ENCODE results near the gene CREB5.

Gene CREB5

GRCh38 chr7:28853834-28854749 lies 441.8 kb downstream of the CREB5 start:
- H3K4me1 Mint-ChIP-seq: no peaks in the 10 kb centered on the region
- ATAC-seq (replicated peaks; ENCODE audit: extremely low read depth, poor library complexity, severe bottlenecking): peak; percentile 76
- no peak overlapping the region for H3K27ac Mint-ChIP-seq (ENCODE audit: low read depth)
- H3K27me3 Mint-ChIP-seq: peaks cover 83% of the 10 kb centered on the region
- H3K4me3 Mint-ChIP-seq: peak overlapping the region; percentile 68
- H3K36me3 Mint-ChIP-seq (ENCODE audit: insufficient read depth): peaks cover 1% of the 10 kb centered on the region
- DNase-seq (ENCODE audit: low spot score in 2 of 2): peak; percentile 28 to 50
- H3K9me3 Mint-ChIP-seq: no peaks in the 10 kb centered on the region

- Mint-ChIP-seq H3K9me3 (no peaks in the 10 kb centered on the region), H3K27me3 (peaks cover 83% of the 10 kb centered on the region), H3K4me3 (peak overlapping the region; percentile 68), H3K4me1 (no peaks in the 10 kb centered on the region), H3K27ac (ENCODE audit: low read depth) (no peak overlapping the region), H3K36me3 (ENCODE audit: insufficient read depth) (peaks cover 1% of the 10 kb centered on the region)
- ATAC-seq (replicated peaks; ENCODE audit: extremely low read depth, poor library complexity, severe bottlenecking): no peak
- no peak for DNase-seq (ENCODE audit: low spot score in 2 of 2)
Measured at GRCh38 chr7:28854750-28855074, 442.4 kb downstream of the CREB5 start.

GRCh38 chr7:28855538-28856217 lies 443.4 kb downstream of the CREB5 start:
- ATAC-seq (replicated peaks; ENCODE audit: extremely low read depth, poor library complexity, severe bottlenecking) (no peak), DNase-seq (ENCODE audit: low spot score in 2 of 2) (no peak)
- H3K36me3 Mint-ChIP-seq (ENCODE audit: insufficient read depth): peaks cover 1% of the 10 kb centered on the region
- no peak overlapping the region for H3K27ac Mint-ChIP-seq (ENCODE audit: low read depth)
- no peaks in the 10 kb centered on the region for H3K9me3 Mint-ChIP-seq
- no peak overlapping the region for H3K4me3 Mint-ChIP-seq
- no peaks in the 10 kb centered on the region for H3K4me1 Mint-ChIP-seq
- peaks cover 85% of the 10 kb centered on the region for H3K27me3 Mint-ChIP-seq

- Mint-ChIP-seq H3K9me3 (no peaks in the 10 kb centered on the region), H3K27ac (ENCODE audit: low read depth) (no peak overlapping the region), H3K4me3 (no peak overlapping the region), H3K36me3 (ENCODE audit: insufficient read depth) (peaks cover 1% of the 10 kb centered on the region), H3K27me3 (peaks cover 85% of the 10 kb centered on the region), H3K4me1 (no peaks in the 10 kb centered on the region)
- DNase-seq (ENCODE audit: low spot score in 2 of 2) (no peak), ATAC-seq (replicated peaks; ENCODE audit: extremely low read depth, poor library complexity, severe bottlenecking) (no peak)
Measured at GRCh38 chr7:28856656-28857055, 444.3 kb downstream of the CREB5 start.

- Mint-ChIP-seq H3K9me3 (no peaks in the 10 kb centered on the region), H3K4me1 (no peaks in the 10 kb centered on the region), H3K4me3 (no peak overlapping the region), H3K27ac (ENCODE audit: low read depth) (no peak overlapping the region), H3K27me3 (peaks cover 88% of the 10 kb centered on the region), H3K36me3 (ENCODE audit: insufficient read depth) (peaks cover 1% of the 10 kb centered on the region)
- ATAC-seq (replicated peaks; ENCODE audit: extremely low read depth, poor library complexity, severe bottlenecking) (no peak), DNase-seq (ENCODE audit: low spot score in 2 of 2) (no peak)
Measured at GRCh38 chr7:28858206-28858605, 445.9 kb downstream of the CREB5 start.

- Mint-ChIP-seq H3K36me3 (ENCODE audit: insufficient read depth) (peaks cover 1% of the 10 kb centered on the region), H3K9me3 (no peaks in the 10 kb centered on the region), H3K27ac (ENCODE audit: low read depth) (no peak overlapping the region), H3K4me1 (no peaks in the 10 kb centered on the region), H3K27me3 (peaks cover 85% of the 10 kb centered on the region), H3K4me3 (no peak overlapping the region)
- ATAC-seq (replicated peaks; ENCODE audit: extremely low read depth, poor library complexity, severe bottlenecking) (no peak), DNase-seq (ENCODE audit: low spot score in 2 of 2) (no peak)
Measured at GRCh38 chr7:28858895-28859294, 446.6 kb downstream of the CREB5 start.

GRCh38 chr7:28861825-28862224 lies 449.5 kb downstream of the CREB5 start:
- no peak overlapping the region for H3K4me3 Mint-ChIP-seq

GRCh38 chr7:28862595-28863272 lies 450.4 kb downstream of the CREB5 start:
- Mint-ChIP-seq H3K27ac (ENCODE audit: low read depth) (no peak overlapping the region), H3K9me3 (no peaks in the 10 kb centered on the region), H3K27me3 (peaks cover 76% of the 10 kb centered on the region), H3K4me1 (no peaks in the 10 kb centered on the region), H3K4me3 (no peak overlapping the region), H3K36me3 (ENCODE audit: insufficient read depth) (peaks cover 1% of the 10 kb centered on the region)
- ATAC-seq (replicated peaks; ENCODE audit: extremely low read depth, poor library complexity, severe bottlenecking) (no peak), DNase-seq (ENCODE audit: low spot score in 2 of 2) (no peak)

More at GRCh38 chr7:28861825-28862224, 449.5 kb downstream of the CREB5 start:
- ATAC-seq (replicated peaks; ENCODE audit: extremely low read depth, poor library complexity, severe bottlenecking) (no peak), DNase-seq (ENCODE audit: low spot score in 2 of 2) (no peak)
- no peaks in the 10 kb centered on the region for H3K4me1 Mint-ChIP-seq
- H3K9me3 Mint-ChIP-seq: no peaks in the 10 kb centered on the region
- peaks cover 76% of the 10 kb centered on the region for H3K27me3 Mint-ChIP-seq
- H3K36me3 Mint-ChIP-seq (ENCODE audit: insufficient read depth): peaks cover 1% of the 10 kb centered on the region
- no peak overlapping the region for H3K27ac Mint-ChIP-seq (ENCODE audit: low read depth)

- Mint-ChIP-seq H3K9me3 (no peaks in the 10 kb centered on the region), H3K4me3 (no peak overlapping the region), H3K27me3 (peaks cover 78% of the 10 kb centered on the region), H3K27ac (ENCODE audit: low read depth) (no peak overlapping the region), H3K4me1 (no peaks in the 10 kb centered on the region), H3K36me3 (ENCODE audit: insufficient read depth) (no peaks in the 10 kb centered on the region)
- DNase-seq (ENCODE audit: low spot score in 2 of 2) (no peak), ATAC-seq (replicated peaks; ENCODE audit: extremely low read depth, poor library complexity, severe bottlenecking) (no peak)
Measured at GRCh38 chr7:28865601-28866144, 453.4 kb downstream of the CREB5 start.

GRCh38 chr7:28868712-28869111 lies 456.4 kb downstream of the CREB5 start:
- Mint-ChIP-seq H3K9me3 (no peaks in the 10 kb centered on the region), H3K36me3 (ENCODE audit: insufficient read depth) (no peaks in the 10 kb centered on the region), H3K4me1 (no peaks in the 10 kb centered on the region), H3K27me3 (peaks cover 82% of the 10 kb centered on the region), H3K4me3 (no peak overlapping the region), H3K27ac (ENCODE audit: low read depth) (no peak overlapping the region)
- DNase-seq (ENCODE audit: low spot score in 2 of 2) (no peak), ATAC-seq (replicated peaks; ENCODE audit: extremely low read depth, poor library complexity, severe bottlenecking) (no peak)

GRCh38 chr7:28871077-28871476 lies 458.8 kb downstream of the CREB5 start:
- Mint-ChIP-seq H3K4me1 (no peaks in the 10 kb centered on the region), H3K27ac (ENCODE audit: low read depth) (no peak overlapping the region), H3K27me3 (peaks cover 83% of the 10 kb centered on the region), H3K9me3 (no peaks in the 10 kb centered on the region), H3K36me3 (ENCODE audit: insufficient read depth) (no peaks in the 10 kb centered on the region), H3K4me3 (no peak overlapping the region)
- no peak for ATAC-seq (replicated peaks; ENCODE audit: extremely low read depth, poor library complexity, severe bottlenecking)
- no peak for DNase-seq (ENCODE audit: low spot score in 2 of 2)

- ATAC-seq (replicated peaks; ENCODE audit: extremely low read depth, poor library complexity, severe bottlenecking): no peak
Measured at GRCh38 chr7:28871631-28872030, 459.3 kb downstream of the CREB5 start.

More at GRCh38 chr7:28871631-28872030, 459.3 kb downstream of the CREB5 start:
- Mint-ChIP-seq H3K27ac (ENCODE audit: low read depth) (no peak overlapping the region), H3K9me3 (no peaks in the 10 kb centered on the region), H3K36me3 (ENCODE audit: insufficient read depth) (no peaks in the 10 kb centered on the region), H3K4me1 (no peaks in the 10 kb centered on the region), H3K4me3 (no peak overlapping the region), H3K27me3 (peaks cover 83% of the 10 kb centered on the region)
- no peak for DNase-seq (ENCODE audit: low spot score in 2 of 2)

All from central memory CD8-positive, alpha-beta T cell (primary cell).